ENCODE data around the gene JOSD2. TPM values are rescaled to one million over a fixed set of nuclear protein-coding genes. Genes with fewer than 3 reads are reported as not detected.

JOSD2 gene
- total RNA-seq, 4 donors from 2014 or later = 6.8 to 36.5 (median 27.1) TPM

- TF ChIP-seq CTCF (IDR thresholded peaks at IDR 0.05; ENCODE audit: low read depth) = no peak
These were observed 14.0 kb downstream of the JOSD2 start for GRCh38 chr19:50497022-50497405.

GRCh38 chr19:50496189-50497021 is 14.6 kb downstream of the JOSD2 start:
- TF ChIP-seq CTCF (IDR thresholded peaks at IDR 0.05; ENCODE audit: low read depth) = no peak

- no peak for TF ChIP-seq CTCF (IDR thresholded peaks at IDR 0.05; ENCODE audit: low read depth)
These were observed 15.9 kb downstream of the JOSD2 start for GRCh38 chr19:50495020-50495531.

DNA sequence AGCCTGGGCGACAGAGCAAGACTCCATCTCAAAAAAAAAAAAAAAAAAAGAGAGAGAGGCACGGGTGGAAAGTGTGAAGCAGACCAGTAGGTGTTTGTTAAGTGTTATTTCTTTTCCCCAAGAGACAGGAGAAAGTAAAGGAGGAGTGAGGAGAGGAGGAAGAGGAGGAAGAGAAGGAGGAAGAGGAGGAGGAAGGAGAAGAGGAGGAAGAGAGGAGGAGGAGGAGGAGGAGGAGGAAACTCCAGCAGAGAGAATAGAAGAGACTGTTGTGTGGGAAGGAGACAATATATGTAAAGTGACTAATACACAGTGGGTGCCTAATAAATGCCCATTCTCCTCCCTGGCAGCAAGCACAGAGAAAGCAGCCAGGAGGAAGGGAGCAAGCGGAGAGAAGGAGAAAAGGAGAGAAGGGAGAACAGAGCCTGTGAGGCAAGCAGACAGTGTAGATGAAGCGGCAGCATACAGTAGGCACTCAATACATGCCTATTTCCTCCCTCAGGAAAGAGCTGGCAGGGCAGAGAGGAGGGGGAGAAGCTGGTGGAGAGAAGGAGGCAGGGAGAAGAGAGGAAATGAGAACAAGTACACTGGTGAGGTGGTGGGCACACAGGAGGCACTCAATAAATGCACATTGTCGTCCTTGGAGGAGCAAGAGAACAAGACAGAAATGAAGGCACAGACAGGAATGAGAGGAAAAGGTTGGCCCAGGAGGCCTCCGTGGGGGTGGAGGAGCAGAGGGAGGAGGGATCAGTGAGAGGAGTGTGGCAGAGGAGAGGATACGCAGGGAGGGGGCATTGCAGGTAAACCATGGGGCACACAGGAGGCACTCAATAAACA is 16.6 kb downstream of the JOSD2 start:
- TF ChIP-seq CTCF (IDR thresholded peaks at IDR 0.05; ENCODE audit: low read depth) = no peak

GRCh38 chr19:50493171-50493570 is 17.8 kb downstream of the JOSD2 start:
- TF ChIP-seq CTCF (IDR thresholded peaks at IDR 0.05; ENCODE audit: low read depth) = no peak

DNA sequence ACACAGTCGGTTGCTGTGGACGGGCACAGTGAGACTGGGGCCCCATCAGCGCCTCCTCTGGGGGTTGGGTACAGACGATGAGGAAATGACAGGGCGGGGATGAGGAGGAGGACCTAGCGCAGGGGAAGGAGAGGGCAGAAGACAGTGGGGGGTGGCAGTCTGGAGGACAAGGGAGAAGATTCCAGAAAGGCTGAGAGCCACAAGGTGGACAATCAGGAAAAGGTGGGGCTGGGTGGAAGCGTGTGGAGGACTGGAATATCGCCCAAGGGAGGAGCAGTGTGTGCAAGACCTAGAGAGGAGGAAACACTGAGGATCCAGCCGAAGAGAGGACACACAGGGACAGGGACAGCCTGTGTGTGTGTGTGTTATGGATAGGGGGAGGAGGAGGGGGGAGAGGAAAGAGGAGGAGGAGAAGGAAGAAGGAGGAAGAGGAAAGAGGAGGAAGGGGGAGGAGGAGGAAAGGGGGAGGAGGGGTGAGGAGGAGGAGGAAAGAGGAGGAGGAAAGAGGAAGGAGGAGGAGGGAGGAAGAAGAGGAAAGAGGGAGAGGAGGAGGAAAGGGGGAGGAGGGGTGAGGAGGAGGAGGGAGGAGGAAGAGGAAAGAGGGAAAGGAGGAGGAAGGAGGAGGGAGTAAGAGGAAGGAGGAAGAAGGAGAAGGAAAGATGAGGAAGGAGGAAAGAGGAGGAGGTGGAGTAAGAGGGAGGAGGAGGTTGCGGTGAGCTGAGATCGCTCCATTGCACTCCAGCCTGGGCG is 18.5 kb downstream of the JOSD2 start:
- TF ChIP-seq CTCF (IDR thresholded peaks at IDR 0.05; ENCODE audit: low read depth) = no peak
